NT2/D1 (cell line): ENCODE results near the gene LAMTOR2.
"Not testable (repeated sequence)": the region's sequence is repeated elsewhere in the genome, so short reads cannot be mapped to it uniquely, and the experiment has no call there.

Source experiments
- DNase-seq: peaks from one replicate; pipeline ENCODE4 v3.0.0-alpha.2; 2011; ENCODE audit warnings: low read depth, low spot score
- H3K27me3 ChIP-seq: 2 replicates; pipeline ENCODE4 v1.6.0; 2011; ENCODE audit warnings: mild to moderate bottlenecking; ENCODE audit not compliant: insufficient read length, insufficient read depth
- H3K36me3 ChIP-seq: 2 replicates; pipeline ENCODE4 v1.6.1; 2011; ENCODE audit warnings: mild to moderate bottlenecking, low read length, mixed read lengths; ENCODE audit not compliant: insufficient read depth, insufficient read length
- H3K4me1 ChIP-seq: 2 replicates; pipeline ENCODE4 v1.5.1; 2011; ENCODE audit not compliant: insufficient read depth, insufficient read length
- H3K4me3 ChIP-seq: 2 replicates; pipeline ENCODE4 v1.5.1; 2011; ENCODE audit warnings: low read depth; ENCODE audit not compliant: insufficient read length
- H3K9ac ChIP-seq: 2 replicates; pipeline ENCODE4 v1.6.0; 2011; ENCODE audit warnings: low read depth; ENCODE audit not compliant: insufficient read length
- H3K9me3 ChIP-seq: 2 replicates; pipeline ENCODE4 v1.5.1; 2011; ENCODE audit warnings: mild to moderate bottlenecking, low read length; ENCODE audit not compliant: insufficient read depth
- SUZ12 ChIP-seq: IDR thresholded peaks from 2 replicates; pipeline ENCODE4 v1.6.1; 2011; ENCODE audit not compliant: insufficient read length, insufficient read depth; ENCODE audit errors: extremely low read depth
- YY1 ChIP-seq: IDR thresholded peaks from 2 replicates; pipeline ENCODE4 v1.6.1; 2011; ENCODE audit not compliant: insufficient read length, insufficient read depth
- ZNF274 ChIP-seq: IDR thresholded peaks from 2 replicates; pipeline ENCODE4 v1.6.1; 2011; ENCODE audit warnings: mild to moderate bottlenecking, low read depth, low read length

Gene LAMTOR2

GRCh38 chr1:156019946-156020292, 34.7 kb upstream of the LAMTOR2 start:
- no peak for TF ChIP-seq ZNF274
- no peak for TF ChIP-seq SUZ12
- TF ChIP-seq YY1 = no peak
- Histone ChIP-seq H3K9me3 (no peaks in the 10 kb centered on the region), H3K4me3 (peak overlapping the region; percentile 92), H3K4me1 (peaks cover 2% of the 10 kb centered on the region), H3K36me3 (peaks cover 42% of the 10 kb centered on the region), H3K9ac (peak overlapping the region; percentile 91), H3K27me3 (peaks cover 5% of the 10 kb centered on the region)
- DNase-seq = no peak

GRCh38 chr1:156020293-156021092, 34.1 kb upstream of the LAMTOR2 start, which contains the start of gene SSR2:
Gene SSR2 (minus strand): TSS chr1:156020951. CDS start chr1:156020167, 784 bp downstream.
- peak within 1 kb of the TSS; percentile 92 for H3K4me3 ChIP-seq
- H3K4me1 ChIP-seq = peaks cover 2% of the 10 kb centered on the region
- H3K9me3 ChIP-seq = no peaks in the 10 kb centered on the region
- peaks cover 5% of the 10 kb centered on the region for H3K27me3 ChIP-seq
- peak; percentile 92 for DNase-seq
- peak within 1 kb of the TSS; percentile 91 for H3K9ac ChIP-seq
- peaks cover 39% of the 10 kb centered on the region for H3K36me3 ChIP-seq
- no peak for TF ChIP-seq YY1
- TF ChIP-seq ZNF274 = no peak
- no peak for TF ChIP-seq SUZ12

- Histone ChIP-seq H3K9me3 (no peaks in the 10 kb centered on the region), H3K27me3 (peaks cover 5% of the 10 kb centered on the region), H3K9ac (peak overlapping the region; percentile 91), H3K4me3 (peak overlapping the region; percentile 92), H3K36me3 (peaks cover 37% of the 10 kb centered on the region), H3K4me1 (peaks cover 2% of the 10 kb centered on the region)
- TF ChIP-seq ZNF274 (no peak), YY1 (no peak), SUZ12 (no peak)
- no peak for DNase-seq
Observed at GRCh38 chr1:156021093-156021428, 33.5 kb upstream of the LAMTOR2 start.

- Histone ChIP-seq H3K9ac (no peak overlapping the region), H3K4me1 (peaks cover 2% of the 10 kb centered on the region), H3K9me3 (no peaks in the 10 kb centered on the region), H3K36me3 (peaks cover 29% of the 10 kb centered on the region), H3K27me3 (peaks cover 5% of the 10 kb centered on the region), H3K4me3 (no peak overlapping the region)
- TF ChIP-seq YY1 = no peak
- TF ChIP-seq ZNF274 = no peak
- no peak for TF ChIP-seq SUZ12
- DNase-seq = no peak
Observed at GRCh38 chr1:156021954-156022353, 32.6 kb upstream of the LAMTOR2 start.

- Histone ChIP-seq H3K9ac (no peak overlapping the region), H3K27me3 (peaks cover 5% of the 10 kb centered on the region), H3K4me1 (peaks cover 1% of the 10 kb centered on the region), H3K36me3 (peaks cover 2% of the 10 kb centered on the region), H3K4me3 (no peak overlapping the region), H3K9me3 (no peaks in the 10 kb centered on the region)
- DNase-seq = no peak
- no peak for TF ChIP-seq SUZ12
- no peak for TF ChIP-seq YY1
- no peak for TF ChIP-seq ZNF274
Observed at GRCh38 chr1:156024801-156025200, 29.8 kb upstream of the LAMTOR2 start.

GRCh38 chr1:156025876-156026275, 28.7 kb upstream of the LAMTOR2 start:
- H3K36me3 ChIP-seq = no peaks in the 10 kb centered on the region
- peak; percentile 67 for DNase-seq
- H3K4me1 ChIP-seq = no peaks in the 10 kb centered on the region
- peaks cover 5% of the 10 kb centered on the region for H3K27me3 ChIP-seq
- TF ChIP-seq SUZ12 = no peak
- no peak for TF ChIP-seq YY1
- no peak for TF ChIP-seq ZNF274
- H3K4me3 ChIP-seq = no peak overlapping the region
- H3K9me3 ChIP-seq = no peaks in the 10 kb centered on the region
- peak overlapping the region; percentile 14 for H3K9ac ChIP-seq

- no peak for DNase-seq
- TF ChIP-seq ZNF274 = no peak
- peaks cover 4% of the 10 kb centered on the region for H3K27me3 ChIP-seq
- H3K9ac ChIP-seq = no peak overlapping the region
- H3K4me3 ChIP-seq = no peak overlapping the region
- no peaks in the 10 kb centered on the region for H3K4me1 ChIP-seq
- no peaks in the 10 kb centered on the region for H3K36me3 ChIP-seq
- H3K9me3 ChIP-seq = no peaks in the 10 kb centered on the region
Observed at GRCh38 chr1:156026588-156026987, 28.0 kb upstream of the LAMTOR2 start.

GRCh38 chr1:156033011-156033410, 21.6 kb upstream of the LAMTOR2 start:
- Histone ChIP-seq H3K9ac (no peak overlapping the region), H3K4me3 (no peak overlapping the region), H3K27me3 (no peaks in the 10 kb centered on the region), H3K36me3 (peaks cover 19% of the 10 kb centered on the region), H3K4me1 (no peaks in the 10 kb centered on the region), H3K9me3 (no peaks in the 10 kb centered on the region)
- TF ChIP-seq ZNF274 = no peak
- no peak for TF ChIP-seq YY1
- no peak for TF ChIP-seq SUZ12
- no peak for DNase-seq

GRCh38 chr1:156034991-156035390, 19.6 kb upstream of the LAMTOR2 start:
- DNase-seq, H3K4me3 ChIP-seq, H3K4me1 ChIP-seq, H3K27me3 ChIP-seq, H3K9me3 ChIP-seq, H3K9ac ChIP-seq: not testable (repeated sequence)
- H3K36me3 ChIP-seq = peaks cover 33% of the 10 kb centered on the region
